ENCODE results near the gene SMYD3. TPM values are rescaled to one million over a fixed set of nuclear protein-coding genes. Genes with fewer than 3 reads are reported as not detected.

The SMYD3 gene
- total and polyA plus RNA-seq, 9 of the 15 experiments (the other 6 are each of a cell fraction or from before 2014, with no cell fraction given) = 128 to 440 (median 197) TPM

DNA sequence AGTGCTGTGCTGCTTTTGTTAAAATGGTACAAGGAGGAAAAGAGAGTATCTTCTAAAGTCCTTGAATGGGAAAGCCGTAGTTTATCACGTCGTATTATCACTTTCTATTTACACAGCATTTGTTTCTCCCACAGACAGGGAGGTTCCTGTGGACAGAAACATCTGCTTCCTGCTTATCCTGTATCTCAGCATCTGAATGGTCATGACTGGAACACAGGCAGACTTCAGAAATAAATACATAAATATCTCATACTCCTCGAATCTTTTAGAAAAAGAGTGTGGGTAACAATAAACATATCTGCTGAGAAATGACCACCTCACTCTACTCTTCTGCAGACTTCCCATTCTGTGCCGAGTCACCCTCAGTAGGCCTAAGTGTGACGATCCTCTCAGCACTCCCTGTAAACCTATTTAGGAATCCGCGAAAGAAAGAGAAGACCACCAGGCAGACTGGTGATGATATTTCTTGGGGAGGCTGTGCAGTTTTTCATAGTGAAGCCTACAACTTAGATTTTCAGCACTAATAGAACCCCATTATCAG, 393.5 kb downstream of the SMYD3 start (continued):
- TF ChIP-seq MCM3 (IDR thresholded peaks at IDR 0.05) (no peak), E2F3 (CRISPR knock-in tag; IDR thresholded peaks at IDR 0.05) (no peak), HIVEP1 (CRISPR knock-in tag; IDR thresholded peaks at IDR 0.05) (no peak), POLR3G (IDR thresholded peaks at IDR 0.05; ENCODE audit: extremely low read depth, insufficient read length, insufficient replicate concordance) (no peak), POLR2B (IDR thresholded peaks at IDR 0.05; ENCODE audit: low read depth, partially characterized antibody) (no peak), KAT2B (IDR thresholded peaks at IDR 0.05; ENCODE audit: low read depth, low read length) (no peak), SMARCC2 (IDR thresholded peaks at IDR 0.05; ENCODE audit: low read depth) (peak; percentile 85), SRSF3 (IDR thresholded peaks at IDR 0.05; ENCODE audit: insufficient read depth, low read length) (no peak), ZNF785 (CRISPR knock-in tag; IDR thresholded peaks at IDR 0.05) (no peak)
- TF ChIP-seq, protein P1, sequence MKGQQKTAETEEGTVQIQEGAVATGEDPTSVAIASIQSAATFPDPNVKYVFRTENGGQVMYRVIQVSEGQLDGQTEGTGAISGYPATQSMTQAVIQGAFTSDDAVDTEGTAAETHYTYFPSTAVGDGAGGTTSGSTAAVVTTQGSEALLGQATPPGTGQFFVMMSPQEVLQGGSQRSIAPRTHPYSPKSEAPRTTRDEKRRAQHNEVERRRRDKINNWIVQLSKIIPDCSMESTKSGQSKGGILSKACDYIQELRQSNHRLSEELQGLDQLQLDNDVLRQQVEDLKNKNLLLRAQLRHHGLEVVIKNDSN (CRISPR knock-in tag; IDR thresholded peaks at IDR 0.05) = no peak
- TF ChIP-seq, protein P2, sequence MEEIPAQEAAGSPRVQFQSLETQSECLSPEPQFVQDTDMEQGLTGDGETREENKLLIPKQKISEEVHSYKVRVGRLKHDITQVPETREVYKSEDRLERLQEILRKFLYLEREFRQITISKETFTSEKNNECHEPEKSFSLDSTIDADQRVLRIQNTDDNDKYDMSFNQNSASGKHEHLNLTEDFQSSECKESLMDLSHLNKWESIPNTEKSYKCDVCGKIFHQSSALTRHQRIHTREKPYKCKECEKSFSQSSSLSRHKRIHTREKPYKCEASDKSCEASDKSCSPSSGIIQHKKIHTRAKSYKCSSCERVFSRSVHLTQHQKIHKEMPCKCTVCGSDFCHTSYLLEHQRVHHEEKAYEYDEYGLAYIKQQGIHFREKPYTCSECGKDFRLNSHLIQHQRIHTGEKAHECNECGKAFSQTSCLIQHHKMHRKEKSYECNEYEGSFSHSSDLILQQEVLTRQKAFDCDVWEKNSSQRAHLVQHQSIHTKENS (CRISPR knock-in tag; IDR thresholded peaks at IDR 0.05) = no peak
- TF ChIP-seq, protein P3, sequence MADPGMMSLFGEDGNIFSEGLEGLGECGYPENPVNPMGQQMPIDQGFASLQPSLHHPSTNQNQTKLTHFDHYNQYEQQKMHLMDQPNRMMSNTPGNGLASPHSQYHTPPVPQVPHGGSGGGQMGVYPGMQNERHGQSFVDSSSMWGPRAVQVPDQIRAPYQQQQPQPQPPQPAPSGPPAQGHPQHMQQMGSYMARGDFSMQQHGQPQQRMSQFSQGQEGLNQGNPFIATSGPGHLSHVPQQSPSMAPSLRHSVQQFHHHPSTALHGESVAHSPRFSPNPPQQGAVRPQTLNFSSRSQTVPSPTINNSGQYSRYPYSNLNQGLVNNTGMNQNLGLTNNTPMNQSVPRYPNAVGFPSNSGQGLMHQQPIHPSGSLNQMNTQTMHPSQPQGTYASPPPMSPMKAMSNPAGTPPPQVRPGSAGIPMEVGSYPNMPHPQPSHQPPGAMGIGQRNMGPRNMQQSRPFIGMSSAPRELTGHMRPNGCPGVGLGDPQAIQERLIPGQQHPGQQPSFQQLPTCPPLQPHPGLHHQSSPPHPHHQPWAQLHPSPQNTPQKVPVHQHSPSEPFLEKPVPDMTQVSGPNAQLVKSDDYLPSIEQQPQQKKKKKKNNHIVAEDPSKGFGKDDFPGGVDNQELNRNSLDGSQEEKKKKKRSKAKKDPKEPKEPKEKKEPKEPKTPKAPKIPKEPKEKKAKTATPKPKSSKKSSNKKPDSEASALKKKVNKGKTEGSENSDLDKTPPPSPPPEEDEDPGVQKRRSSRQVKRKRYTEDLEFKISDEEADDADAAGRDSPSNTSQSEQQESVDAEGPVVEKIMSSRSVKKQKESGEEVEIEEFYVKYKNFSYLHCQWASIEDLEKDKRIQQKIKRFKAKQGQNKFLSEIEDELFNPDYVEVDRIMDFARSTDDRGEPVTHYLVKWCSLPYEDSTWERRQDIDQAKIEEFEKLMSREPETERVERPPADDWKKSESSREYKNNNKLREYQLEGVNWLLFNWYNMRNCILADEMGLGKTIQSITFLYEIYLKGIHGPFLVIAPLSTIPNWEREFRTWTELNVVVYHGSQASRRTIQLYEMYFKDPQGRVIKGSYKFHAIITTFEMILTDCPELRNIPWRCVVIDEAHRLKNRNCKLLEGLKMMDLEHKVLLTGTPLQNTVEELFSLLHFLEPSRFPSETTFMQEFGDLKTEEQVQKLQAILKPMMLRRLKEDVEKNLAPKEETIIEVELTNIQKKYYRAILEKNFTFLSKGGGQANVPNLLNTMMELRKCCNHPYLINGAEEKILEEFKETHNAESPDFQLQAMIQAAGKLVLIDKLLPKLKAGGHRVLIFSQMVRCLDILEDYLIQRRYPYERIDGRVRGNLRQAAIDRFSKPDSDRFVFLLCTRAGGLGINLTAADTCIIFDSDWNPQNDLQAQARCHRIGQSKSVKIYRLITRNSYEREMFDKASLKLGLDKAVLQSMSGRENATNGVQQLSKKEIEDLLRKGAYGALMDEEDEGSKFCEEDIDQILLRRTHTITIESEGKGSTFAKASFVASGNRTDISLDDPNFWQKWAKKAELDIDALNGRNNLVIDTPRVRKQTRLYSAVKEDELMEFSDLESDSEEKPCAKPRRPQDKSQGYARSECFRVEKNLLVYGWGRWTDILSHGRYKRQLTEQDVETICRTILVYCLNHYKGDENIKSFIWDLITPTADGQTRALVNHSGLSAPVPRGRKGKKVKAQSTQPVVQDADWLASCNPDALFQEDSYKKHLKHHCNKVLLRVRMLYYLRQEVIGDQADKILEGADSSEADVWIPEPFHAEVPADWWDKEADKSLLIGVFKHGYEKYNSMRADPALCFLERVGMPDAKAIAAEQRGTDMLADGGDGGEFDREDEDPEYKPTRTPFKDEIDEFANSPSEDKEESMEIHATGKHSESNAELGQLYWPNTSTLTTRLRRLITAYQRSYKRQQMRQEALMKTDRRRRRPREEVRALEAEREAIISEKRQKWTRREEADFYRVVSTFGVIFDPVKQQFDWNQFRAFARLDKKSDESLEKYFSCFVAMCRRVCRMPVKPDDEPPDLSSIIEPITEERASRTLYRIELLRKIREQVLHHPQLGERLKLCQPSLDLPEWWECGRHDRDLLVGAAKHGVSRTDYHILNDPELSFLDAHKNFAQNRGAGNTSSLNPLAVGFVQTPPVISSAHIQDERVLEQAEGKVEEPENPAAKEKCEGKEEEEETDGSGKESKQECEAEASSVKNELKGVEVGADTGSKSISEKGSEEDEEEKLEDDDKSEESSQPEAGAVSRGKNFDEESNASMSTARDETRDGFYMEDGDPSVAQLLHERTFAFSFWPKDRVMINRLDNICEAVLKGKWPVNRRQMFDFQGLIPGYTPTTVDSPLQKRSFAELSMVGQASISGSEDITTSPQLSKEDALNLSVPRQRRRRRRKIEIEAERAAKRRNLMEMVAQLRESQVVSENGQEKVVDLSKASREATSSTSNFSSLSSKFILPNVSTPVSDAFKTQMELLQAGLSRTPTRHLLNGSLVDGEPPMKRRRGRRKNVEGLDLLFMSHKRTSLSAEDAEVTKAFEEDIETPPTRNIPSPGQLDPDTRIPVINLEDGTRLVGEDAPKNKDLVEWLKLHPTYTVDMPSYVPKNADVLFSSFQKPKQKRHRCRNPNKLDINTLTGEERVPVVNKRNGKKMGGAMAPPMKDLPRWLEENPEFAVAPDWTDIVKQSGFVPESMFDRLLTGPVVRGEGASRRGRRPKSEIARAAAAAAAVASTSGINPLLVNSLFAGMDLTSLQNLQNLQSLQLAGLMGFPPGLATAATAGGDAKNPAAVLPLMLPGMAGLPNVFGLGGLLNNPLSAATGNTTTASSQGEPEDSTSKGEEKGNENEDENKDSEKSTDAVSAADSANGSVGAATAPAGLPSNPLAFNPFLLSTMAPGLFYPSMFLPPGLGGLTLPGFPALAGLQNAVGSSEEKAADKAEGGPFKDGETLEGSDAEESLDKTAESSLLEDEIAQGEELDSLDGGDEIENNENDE (IDR thresholded peaks at IDR 0.05; ENCODE audit: low read depth, low read length) = no peak
- TF ChIP-seq, protein P4, sequence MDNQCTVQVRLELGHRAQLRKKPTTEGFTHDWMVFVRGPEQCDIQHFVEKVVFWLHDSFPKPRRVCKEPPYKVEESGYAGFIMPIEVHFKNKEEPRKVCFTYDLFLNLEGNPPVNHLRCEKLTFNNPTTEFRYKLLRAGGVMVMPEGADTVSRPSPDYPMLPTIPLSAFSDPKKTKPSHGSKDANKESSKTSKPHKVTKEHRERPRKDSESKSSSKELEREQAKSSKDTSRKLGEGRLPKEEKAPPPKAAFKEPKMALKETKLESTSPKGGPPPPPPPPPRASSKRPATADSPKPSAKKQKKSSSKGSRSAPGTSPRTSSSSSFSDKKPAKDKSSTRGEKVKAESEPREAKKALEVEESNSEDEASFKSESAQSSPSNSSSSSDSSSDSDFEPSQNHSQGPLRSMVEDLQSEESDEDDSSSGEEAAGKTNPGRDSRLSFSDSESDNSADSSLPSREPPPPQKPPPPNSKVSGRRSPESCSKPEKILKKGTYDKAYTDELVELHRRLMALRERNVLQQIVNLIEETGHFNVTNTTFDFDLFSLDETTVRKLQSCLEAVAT (IDR thresholded peaks at IDR 0.05) = no peak

Measured in K562 (cell line).